SKM-1 (cell line): ENCODE results near the gene SELENOM.
"Not testable (repeated sequence)": the region's sequence is repeated elsewhere in the genome, so short reads cannot be mapped to it uniquely, and the experiment has no call there.

Experiments used
- DNase-seq: peaks from one replicate; lab custom pipeline; 2025; ENCODE audit not compliant: unreplicated experiment; lab: John Stamatoyannopoulos, UW

SELENOM gene

DNA sequence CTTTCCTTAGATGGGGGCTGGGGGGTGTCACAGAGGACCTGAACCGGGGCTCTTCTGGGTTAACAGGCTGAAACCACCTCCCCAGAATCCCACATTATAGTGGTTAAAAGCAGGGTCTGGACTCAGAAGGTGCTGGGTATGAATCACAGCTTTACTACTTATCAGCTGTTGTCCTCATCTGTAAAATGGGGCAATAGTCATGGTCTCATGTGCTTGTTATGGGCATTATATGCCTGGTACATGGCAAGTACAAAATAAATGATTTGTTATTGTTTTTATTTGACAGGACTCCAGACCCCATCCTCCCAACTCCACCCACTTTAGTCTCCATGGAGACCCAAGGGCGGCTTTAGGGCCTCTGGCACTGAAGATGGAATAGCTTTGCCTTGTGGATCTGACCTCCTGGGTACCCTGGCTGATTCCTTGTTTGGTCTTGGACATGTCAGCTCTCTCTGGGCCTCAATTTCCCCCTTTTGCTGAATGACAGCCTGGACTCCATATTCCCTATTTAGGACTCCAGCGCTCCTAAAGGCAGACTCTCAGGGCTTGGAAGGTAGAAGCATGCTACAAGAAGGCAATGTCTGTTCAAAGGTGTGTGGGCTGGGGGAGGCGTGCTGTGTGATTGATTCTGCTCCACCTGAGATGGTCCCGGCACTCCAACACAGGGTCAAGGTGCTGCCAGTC is 27.1 kb downstream of the SELENOM start:
- DNase-seq, result no peak

DNA sequence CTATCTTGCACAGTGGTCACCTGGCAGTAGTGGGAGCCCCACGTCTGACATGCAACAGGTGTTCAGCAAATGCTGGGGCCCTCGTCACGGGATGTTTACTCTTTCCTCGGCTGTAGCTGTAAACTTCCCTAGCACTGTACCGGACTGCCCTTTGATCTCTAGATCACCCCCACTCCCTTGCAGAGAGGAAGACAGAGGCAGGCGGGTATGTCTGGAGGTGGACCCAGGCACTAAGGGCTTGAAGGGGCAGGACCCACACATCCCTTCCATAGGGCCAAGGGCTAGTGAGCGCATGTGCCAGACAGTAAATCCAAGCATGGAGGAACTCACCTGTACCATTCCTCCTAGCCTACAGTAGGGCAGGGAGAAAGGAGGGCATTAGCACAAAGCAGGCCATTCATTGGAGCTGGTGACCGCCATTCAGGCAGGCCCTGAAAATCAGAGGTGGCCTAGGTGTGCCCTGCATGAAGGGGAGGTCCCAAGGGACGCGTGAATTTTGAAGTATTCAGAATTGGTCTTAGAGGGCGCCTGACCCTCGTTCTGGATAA is 28.2 kb downstream of the SELENOM start:
- DNase-seq, result no peak

DNA sequence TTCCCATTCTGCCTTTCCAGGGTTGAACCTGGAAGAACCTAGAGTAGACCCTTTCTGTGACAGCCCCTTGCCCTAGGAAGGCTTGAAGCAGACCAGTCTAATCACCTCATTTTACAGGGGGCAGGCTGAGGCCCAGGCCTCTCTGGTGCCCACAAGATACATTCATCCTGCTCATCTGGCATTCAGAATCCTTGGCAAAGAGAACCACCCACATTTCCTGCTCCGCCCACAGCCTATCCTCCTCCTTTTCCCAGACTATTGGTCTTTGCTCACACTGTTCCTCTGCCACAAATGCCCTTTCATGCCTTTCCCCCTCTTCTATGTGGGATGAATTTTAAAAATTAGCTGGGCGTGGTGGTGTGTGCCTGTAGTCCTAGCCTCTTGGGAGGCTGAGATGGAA is 29.0 kb downstream of the SELENOM start:
- not testable (repeated sequence) for DNase-seq

DNA sequence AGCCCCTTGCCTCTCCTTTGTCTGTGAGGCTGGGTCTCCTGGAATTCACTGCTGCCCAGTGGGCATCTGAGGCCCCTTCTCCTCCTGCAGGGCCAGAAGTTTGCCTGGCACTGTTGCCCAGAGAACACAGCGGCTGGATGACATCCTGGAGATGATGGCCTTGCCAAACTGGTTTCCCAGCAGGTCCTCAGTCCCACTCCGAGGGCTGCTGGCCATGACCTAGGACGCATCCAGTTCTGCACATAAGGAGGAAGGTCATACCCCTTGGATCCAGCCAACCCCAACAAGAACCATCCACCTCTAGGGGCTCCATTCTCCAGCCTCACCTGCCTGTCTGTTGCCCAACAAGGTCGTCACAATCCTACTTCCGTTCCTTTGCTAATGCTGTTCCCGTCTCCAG is 29.7 kb downstream of the SELENOM start:
- no peak for DNase-seq

DNA sequence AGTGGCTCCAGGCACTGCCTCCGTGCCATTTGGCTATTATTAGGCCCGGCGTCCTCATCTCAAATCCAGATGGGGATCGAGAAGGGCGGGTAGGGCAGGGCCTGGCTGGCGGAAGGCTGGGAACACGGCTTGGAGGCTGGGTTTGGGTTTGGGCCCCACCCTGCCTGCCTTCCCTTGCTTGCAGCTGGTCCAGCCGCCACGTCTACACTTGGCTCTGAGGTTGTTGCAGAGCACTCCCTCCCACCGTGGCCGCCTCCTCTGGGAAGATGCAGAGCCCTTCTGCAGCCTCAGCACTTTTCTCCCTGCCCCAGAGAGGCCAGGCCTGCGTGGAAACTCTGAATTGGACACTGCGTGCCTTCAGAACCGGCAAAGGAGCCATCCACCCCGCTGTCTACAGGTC is 31.4 kb downstream of the SELENOM start:
- DNase-seq, result no peak

DNA sequence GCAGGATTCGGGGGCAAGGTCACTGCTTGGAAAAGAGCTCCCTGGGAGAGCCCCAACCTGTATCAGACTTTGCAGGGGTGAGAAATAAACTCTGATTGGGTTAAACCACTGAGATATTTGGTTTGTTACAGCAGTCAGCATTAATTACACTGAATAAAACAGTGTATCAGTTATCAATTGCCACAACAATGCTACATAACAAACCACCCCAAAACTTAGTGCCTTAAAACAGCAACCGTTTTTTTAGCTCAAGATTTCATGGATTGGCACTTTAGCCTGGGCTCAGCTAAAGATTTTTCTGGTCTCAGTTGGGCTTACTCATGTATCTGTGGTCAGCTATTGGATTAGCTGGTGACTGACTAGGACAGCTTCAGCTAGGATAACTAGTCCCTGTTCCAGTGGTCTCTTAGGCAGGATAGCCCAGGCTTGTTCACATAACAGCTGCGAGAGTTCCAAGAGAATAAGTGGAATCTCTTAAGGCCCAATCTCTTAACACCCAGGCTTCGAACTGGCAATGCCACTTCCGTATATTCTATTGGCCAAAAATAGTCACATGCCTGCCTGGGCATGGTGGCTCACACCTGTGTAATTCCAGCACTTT is 33.7 kb downstream of the SELENOM start:
- DNase-seq, result not testable (repeated sequence)

DNA sequence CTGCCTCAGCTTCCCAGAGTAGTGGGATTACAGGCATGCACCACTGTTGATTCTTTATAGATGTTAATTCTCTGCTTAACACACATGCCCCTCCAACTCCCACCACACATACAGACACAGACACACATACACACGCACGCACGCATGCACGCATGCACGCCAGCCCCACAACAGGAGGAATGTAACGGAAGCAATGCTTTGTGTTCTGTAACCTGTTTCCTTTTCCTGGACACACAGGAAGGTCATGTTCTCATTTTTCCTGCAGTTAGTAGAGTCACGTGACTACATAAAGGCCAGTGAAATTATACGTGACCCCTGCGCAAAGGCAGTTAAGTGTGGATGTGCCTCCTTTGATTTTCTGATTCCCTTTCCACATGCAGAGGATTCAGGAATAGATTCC is 34.2 kb downstream of the SELENOM start:
- DNase-seq, result not testable (repeated sequence)

DNA sequence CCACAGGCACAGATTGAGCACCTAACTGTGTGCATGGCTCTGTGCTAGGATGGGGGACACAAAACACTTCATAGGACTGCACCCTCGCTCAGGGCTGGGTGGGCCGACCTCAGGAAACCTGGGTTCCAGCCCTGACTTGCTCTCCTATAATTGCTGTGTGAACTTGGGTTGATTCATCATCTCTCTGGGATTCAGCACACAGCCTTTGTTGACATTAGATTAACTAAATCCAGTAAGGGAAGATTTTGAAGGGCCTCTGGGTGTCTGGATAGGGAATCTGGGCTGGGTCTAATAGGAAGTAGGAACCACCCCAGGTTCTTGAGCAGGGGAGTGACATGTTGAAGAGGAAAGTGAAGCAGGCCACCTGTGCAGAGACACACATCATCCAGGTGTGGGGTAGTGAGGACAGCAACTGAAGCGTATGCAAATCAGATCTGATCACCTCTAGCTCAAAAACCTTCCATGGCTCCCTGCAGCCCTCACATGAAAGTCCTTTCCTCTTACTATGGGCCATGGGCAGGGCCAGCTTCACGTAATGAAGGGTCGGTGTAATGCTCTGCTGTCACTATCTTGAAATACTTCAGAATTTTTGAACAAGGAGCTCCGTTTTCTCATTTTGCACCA is 37.6 kb downstream of the SELENOM start:
- DNase-seq, result not testable (repeated sequence)

DNA sequence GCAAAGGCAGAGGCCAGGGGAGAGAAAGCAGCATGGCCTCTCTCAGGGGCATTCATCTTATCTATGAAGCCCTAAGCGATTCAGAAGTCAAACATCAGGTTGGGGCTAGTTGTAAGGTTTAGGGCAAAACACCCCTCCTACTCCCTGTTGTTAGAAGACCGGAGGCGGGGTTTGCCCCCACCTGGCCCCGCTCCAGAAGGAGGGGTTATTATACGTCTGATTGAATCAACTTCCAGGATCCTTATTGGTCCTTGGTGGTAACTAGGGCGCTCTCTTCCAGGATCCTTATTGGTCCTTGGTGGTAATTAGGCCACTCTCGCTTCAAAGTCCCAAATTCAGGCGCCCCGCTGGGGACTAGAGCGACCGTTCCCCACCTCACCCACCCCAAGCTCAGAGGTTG is 38.4 kb downstream of the SELENOM start:
- no peak for DNase-seq

DNA sequence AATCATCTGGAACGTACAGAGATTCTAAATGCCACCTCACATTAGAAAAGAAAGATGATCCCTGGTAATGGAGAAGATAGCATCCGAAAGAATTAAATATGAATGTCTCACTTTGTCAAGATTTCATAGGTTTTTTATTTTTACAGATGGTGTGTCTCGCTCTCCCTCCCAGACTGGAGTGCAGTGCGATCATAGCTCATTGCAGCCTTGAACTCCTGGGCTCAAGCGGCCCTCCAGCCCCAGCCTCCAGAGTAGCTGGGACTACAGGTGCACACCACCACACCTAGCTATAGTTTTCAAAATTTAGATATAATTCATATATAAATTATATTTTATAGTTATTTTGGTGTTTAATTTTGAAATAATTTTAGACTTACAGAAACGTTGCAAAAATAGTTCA is 43.0 kb downstream of the SELENOM start:
- no peak for DNase-seq

DNA sequence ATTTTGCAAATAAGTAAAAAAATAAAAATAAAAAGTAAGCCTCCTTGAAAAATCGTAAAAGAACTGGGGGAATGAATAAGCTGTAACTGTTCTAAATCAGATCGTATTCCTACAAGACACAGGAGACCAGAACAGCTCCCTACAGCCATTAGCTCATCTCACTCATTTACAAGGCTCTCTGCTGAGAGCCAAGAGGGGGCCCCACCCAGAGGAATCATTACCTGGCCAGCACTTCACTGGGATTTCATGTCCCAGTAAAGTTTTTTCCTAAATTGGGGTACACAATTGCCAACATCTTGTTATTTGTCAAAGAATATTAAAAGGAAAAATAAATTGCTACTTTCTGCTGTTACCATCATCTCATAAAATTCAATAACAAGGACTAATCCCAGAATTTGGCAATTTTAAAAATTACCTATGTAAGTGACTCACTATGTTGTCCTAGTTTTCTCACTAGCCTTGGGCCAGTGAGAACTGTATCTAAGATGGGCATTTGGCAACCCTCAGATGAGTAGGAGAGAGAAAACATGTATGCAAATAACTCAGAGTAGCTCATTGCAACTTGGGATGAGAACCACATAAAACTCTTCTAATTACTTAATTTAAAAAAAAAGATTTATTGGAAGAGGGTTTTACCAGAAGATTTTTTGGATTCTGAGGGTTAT is 44.7 kb downstream of the SELENOM start:
- no peak for DNase-seq

DNA sequence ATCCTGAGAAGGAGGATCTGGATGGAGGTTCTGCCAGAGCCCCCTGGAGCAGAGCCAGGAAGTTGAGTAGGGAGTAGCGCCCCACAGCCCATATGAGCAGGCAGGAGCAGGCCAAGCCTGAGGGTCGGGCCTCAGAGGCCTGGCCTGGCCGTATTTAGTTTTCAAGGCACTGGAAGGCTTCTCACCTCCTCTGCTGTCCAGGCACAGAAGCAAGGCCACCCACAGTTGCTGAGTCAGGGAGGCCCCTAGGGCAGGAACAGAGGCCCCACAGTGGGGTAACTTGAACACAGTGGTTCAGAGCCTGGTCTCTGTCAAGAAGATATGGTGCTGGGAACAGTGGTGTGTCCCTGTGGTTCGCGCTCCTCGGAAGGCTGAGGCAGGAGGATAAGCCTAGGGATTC is 47.7 kb downstream of the SELENOM start:
- not testable (repeated sequence) for DNase-seq

DNA sequence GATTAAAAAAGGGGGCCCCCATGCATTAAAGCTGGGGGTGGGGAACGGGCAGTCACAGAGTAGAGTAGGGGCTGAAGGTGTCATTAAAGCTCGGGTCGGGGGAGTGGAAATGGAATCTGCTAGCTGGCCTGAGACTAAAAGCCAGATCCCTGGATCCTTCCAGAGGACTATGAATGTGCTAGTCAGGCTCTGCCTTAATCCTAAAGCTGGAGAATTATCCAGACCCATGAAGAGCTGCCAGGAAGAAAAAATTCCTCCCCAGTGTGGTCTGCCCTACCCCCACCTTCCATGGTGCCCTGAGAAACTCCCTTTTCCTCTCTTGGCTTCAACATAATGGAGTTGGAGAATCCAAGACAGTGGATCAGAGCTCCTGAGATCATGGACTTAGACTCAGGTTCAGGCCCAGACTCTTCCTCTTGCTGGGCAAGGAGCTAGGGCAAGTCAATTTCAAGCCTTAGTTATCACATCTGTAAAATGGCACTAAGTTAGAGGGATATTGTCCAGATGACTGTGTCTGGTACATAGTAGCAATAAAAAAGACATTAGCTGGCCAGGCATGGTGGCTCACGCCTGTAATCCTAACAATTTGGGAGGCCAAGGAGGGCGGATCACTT is 50.3 kb downstream of the SELENOM start:
- DNase-seq, result no peak

DNA sequence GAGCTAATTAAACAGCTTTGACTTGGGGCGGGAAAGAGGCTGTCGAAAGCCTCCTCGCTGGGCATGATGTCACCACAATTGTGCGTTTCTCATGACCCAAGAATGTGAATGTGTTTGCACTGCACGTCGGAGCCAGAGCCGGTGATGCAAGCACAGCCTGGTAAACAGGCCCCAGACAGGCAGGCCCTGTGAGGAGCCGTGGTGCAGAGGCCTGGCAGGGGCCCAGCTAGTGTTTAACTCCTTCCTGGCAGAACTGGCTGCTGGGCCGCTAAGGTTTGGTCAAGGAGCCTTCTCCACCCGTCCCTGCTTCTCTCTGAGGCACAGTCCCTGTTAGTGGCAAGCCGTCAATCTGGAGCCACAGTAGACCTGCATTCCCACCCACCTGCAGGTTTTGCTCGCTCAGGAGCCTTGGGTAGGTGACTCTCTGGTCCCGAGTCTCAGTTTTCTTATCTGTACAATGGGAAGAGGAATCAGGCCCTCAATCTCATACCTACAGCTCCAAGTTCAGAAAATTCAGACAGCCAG is 51.7 kb downstream of the SELENOM start:
- no peak for DNase-seq

DNA sequence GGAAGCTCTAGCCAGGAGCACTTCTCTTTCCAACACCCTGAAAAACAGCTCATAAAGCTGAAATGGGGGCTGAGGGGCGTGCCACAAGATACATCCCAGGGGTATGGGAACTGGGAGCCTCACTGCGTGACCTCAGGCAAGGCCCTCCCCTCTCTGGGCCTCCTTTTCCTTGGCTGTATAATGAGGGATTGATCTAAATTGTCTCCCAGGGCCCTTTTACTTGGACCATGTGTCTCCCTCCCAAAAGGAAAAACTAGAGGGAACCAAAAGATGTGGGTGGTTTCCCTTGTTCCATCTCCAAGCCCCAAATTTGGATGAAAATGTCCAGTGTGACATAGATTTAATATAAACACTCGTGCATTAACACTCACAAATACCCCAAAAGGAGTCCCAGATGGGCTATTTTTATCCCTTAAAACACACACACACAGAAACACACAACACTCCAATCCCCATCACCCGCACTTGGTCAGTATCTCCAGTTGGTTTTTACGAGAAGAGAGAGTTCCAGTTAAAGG is 52.2 kb downstream of the SELENOM start:
- DNase-seq, result no peak
